Right forelimb (tissue), 1 donor: Measurements from ENCODE around the gene FOXO6.

Experiments
- DNase-seq: peaks from one replicate; pipeline ENCODE4 v3.0.0-alpha.2; 2018

Gene FOXO6

DNA sequence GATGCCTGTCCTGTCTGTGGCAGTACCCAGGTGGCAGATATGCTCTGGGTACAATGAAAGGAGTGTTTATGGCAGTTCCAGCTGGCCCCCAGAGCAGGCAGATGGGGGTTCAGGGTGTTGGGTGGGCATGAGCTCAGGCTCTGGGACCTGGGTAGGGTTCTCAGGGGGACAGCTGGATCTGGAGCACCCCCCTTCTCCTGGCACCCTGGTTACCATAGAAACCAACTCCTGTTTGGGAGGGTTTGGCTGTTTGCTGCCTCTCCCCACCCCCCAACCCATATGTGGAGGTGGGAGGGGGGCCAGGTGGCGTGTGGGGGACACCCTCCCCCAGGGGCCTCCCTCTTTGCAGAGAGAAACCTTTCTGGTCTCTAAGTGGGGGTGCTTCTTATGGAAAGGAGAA lies 7.1 kb downstream of the FOXO6 start:
- no peak for DNase-seq

DNA sequence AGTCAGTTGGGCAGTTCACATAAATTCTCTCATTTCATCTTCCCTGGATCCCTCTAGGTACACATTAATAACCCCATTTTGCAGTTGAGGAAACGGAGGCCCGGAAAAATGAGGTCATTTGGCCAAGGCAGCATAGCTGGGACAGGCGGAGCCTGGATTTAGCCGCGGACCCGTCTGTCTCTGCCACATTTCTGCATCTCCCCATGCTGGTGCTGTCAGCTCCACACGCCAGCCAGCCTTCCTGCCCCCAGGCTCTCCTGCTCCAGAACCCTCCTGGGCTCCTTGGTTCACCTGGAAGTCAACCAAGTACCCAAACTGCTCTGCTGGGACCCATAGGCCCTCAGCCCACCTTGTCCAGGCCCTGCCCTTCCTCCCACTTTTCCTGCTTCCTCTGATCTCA lies 7.6 kb downstream of the FOXO6 start:
- no peak for DNase-seq

DNA sequence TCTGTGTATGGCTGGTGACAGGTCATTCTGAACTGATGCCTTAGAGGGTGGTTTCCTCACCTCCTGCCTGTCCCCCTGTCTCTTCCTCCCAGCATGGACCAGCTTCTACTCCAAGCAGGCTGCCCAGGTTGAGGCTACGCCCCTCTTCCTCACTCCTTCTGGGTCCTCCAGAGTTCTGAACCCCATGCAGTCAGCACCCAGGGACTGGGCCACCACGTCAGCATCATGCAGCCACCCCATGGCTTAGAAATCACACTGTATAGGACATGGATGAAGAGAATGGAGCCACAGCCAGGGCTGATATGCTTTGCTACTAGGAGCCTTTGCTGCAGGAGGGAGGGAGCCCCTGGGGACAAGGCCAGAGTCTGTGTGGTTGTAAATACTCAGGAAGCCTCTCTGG lies 8.3 kb downstream of the FOXO6 start:
- no peak for DNase-seq

DNA sequence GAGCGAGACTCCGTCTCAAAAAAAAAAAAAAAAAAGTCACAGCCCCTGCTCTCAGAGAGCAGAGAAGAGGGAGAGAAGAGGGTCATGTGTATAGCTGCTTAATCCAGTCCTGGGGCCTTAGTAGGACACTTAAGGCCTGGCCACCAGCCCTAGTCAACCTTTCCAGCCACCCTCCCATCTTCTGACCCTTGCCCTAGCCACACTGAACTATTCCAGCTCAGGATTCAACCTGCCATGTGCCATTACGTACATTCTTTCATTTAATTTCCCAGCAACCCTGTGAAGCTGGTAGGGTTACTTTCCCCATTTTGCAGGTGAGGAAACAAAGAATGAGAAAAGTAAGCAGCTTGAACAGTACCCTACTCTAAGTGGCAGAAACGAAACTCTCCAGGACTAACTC lies 9.0 kb downstream of the FOXO6 start:
- no peak for DNase-seq

DNA sequence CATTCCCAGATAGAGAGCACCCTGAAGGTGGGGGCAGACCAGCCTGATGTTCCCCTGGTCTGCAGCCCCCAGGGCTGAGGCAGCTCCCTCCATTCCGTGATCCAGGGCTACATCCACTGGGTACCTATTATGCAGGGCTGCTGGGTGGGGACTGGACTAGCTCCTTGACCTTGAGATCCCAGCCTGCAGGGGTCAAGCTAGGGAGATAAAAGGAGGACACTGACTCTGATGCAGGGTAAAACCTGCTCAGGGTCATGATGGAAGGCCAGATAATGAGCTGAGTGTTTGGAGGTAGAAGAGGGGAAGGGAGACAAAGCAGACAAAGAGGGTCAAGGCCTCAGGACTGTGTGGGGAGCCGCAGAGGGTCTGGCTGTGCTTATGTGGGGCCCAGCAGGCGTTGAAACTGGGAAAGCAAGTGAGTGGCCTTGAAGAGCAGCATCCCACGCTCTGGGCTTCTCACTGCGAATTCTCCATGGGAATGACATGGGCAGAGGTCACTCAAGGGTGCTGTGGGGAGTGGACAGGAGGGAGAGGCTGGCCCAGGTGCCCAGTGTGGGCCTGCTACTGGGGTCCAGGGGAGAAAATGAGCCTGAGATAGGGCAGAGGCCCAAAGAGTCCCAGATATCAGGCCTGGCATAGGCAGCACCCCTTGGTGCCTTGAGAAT lies 9.7 kb downstream of the FOXO6 start:
- no peak for DNase-seq

DNA sequence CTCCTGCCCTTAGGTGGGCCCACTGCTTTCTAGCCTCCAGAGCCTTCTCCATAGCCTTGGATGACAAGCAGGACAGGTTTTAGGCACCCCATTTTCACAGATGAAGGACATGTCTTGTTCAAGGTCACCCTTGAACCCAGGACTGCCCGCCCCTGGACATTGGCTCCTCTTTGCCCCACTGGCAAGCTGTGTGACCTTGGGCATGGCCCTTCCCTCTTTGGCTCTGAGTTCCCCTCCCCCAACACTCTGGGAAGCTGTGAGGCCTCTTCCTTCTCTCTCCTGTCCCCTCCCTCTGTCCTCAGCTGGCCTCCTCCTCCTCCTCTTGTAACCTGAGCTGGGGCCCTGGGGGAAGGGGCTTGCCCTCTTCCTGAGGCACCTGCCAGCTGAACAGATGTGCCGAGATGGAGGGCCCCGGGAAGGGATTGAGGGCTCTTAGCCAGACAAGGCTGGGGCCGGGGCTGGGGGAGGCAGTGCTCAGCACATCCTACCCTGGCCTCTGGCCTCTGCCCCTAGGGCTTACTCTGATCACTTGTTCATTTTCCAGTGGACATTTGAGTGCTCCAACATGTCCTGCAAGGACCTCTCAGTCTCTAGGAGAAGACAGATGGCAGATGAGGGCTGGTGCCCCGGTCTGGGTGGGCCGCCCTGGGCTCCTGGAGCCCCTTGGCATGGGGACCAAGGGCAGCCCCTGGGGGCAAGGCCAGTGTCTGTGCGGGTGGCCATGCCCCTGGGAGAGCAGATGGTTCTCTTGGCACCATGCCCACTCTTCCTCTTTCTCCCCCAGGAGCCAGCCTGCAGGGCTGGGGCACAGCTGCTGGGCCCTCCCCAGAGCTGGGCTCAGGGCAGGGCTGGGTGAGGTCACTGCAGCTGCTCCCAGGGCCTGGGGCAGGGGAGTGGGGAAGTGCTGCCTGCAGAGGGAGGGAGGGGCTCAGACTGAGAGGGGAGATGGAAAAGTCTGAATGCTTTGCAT lies 10.7 kb downstream of the FOXO6 start:
- peak; percentile 84 for DNase-seq

DNA sequence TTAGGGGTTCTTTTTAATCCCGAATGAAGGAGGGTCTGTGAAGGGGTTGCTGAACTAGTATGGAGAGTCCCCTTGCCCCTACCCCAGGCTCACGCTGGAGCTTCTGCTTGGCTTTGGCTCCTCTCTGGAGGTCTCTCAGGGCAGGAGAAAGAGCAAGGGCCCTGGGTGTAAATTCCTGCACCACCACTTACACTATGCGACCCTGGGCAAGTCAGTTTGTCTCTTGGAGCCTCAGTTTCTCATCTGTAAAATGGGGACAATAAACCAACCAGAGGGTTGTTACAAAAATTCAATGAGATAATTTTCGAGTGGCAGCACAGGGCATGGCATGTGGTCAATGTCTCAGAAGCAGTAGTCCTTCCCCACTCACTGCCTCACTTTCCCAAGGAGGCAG lies 11.4 kb downstream of the FOXO6 start:
- DNase-seq, result no peak

DNA sequence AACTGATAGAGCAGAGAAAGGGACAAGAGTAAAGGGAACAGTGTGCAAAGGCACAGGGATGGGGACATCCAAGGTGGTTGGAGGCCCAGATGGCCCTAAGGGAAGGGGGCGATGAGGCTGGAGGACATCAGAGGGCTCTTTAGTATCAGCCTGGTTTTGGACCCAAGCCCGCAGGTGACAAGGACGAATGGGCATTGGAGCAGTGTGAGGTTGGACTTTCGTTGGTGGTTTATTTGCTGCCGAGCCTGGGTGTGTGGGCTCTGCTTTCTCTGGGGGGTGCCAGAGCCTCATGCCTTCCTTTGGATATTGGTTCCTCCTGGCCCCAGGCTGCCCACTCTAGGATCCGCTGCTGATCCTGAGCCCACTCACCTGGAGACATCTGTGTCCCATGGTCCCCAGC lies 12.1 kb downstream of the FOXO6 start:
- DNase-seq, result no peak

DNA sequence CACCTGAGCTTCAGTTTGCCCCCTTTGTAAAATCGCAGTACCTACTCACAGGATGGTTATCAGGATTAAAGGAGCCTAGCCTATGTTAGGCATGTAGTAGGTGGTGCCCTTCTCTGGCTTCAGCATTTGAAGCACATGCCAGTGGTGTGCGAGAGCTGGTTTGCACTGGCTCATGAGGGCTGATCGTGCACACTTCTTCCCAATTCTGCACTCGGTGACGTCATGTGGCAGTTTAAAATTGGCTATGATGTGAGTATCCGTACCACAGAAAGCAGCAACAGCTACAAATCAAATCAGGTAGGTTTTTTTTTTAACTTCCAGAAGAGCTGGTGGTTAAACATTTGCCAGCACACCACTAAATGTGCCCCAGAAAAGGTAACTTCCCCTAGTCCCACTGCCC lies 13.5 kb downstream of the FOXO6 start:
- no peak for DNase-seq

DNA sequence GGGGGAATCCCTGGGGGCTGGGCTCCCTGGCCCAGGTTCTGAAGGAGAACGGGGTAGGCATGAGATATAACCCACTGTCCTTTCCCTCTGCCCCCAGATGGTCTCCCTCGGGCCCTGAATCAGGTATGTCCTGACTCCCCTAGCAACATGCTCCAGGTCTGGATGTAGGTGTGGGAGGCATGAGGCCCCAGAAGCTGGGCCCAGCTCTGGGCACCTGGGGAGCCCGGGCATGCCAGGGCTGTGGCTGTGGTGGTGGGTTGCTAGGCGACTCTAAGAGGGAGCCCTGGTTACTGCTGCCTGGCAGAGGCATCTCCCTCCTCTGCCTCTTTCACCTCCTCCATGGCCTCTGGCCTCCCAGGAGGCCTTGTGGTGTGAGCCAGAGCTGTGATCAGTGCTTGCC lies 16.2 kb downstream of the FOXO6 start:
- DNase-seq, result no peak

DNA sequence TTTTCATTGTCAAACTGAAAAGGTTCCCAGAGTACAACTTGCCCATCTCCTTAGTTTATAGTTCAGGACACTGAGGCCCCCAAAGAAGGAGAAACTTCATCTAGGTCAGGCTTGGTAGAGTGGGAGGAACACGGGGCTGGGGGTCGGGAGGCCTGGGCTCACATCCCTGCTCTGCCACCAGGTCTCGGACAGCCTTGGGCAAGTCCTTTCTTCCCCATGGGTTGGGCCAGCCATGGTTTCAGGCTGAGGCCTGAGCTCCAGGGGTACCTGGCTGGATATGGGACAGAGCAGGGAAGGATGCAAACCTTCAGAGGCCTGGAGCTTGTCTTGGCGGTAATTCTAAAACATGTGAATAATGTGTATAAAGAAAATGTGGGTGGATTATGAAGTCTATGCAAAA lies 17.0 kb downstream of the FOXO6 start:
- no peak for DNase-seq

DNA sequence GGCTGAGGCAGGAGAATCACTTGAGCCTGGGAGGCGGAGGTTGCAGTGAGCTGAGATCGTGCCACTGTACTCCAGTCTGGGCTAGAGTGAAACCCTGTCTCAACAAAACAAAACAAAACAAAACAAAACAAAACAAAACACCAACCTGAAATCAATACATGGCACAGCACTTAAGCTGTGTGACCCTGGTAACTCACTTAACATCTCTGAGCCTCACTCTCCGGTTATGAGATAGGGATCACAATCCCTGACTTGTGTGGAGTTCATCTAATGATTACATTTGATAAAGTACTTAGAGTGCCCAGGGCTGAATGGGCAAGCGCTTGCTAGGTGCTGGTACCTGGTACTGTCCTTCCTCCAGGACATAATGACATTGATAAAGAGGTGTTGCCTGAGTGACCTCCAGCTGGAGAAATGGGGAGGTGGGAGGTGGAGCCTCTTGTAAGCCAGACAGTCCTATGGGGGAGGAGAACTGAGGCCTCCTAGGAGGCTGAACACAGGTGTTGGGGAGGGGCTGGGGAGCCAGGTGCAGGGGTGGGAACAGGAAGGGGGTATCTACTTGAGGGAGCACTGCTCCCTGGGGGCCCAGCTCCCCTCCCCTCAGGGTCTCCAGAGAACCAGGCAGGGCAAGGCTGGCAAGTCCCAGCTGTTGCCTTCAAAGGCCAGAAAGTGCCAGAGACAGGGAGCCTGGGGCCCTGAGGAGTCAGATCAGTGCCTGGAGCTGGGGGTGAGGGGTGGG lies 17.9 kb downstream of the FOXO6 start:
- no peak for DNase-seq

DNA sequence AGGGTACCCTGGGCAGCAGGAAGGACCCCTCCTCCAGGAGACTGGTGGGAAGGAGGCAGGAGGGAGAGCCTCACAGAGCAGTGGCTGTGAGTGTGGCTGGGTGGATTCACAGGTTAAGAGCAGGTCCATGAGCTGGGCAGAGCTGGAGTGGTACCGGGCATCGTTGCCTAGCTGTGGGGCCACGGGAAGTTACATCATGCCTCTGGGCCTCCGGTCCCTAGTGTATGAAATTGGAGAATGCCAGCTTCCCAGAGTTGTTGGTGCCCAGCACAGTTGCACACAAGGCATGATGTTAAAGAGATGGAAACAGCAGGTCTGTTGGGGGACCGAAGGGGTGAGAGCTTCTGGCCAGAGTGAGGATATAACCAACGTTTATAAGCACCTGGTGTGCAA lies 18.5 kb downstream of the FOXO6 start:
- DNase-seq, result no peak

DNA sequence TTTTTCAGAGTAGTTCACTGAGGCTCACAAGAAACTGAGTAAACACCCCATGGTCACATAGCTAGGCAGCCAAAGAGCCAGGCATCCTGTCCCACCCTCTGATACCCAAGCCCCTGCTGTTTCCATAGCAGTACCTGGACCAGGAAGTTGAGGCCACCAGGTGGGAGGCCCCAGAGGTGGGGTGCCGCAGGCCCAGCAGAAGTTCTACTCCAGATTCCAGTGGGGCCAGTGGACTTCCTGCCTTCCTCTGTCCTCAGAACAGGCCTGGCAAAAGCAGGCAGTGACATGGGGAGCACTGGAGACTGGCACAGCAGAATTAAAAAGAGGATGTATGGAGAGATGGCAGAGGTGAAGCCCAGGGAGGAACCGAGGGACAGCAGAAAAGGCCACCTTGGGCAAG lies 19.0 kb downstream of the FOXO6 start:
- DNase-seq, result no peak

DNA sequence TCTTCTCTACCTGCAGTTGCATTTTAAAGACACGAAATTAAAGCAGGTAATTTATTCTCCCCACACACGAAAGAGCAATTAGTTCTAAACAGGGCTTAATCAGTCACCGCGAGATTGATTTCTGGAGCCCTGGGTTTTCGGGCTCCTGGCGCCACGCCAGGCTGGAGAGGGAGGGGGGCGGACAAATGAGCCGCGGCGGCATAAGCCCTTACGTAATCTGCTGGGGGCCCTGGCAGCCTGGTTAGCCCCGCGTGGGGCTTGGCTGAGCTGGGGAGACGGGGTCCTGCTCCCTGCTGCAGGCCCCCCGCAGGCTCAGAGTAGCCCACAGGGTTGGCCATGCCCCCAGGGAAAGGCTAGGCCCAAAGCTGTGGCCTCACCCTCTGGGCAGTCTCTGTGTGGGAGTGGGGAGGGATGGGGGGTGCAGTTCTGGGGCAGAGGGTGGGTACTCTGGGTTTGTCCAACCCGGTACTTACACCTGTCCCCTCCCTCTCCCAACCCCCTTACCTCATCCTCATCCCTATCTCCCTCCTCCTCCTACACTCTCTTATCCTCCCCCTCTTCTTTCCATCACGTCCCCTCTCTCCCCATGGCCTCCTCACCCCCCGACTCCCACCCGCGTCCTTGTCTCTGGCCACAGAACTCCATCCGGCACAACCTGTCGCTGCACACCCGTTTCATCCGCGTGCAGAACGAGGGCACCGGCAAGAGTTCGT lies 19.9 kb downstream of the FOXO6 start:
- peak; percentile 66 for DNase-seq

DNA sequence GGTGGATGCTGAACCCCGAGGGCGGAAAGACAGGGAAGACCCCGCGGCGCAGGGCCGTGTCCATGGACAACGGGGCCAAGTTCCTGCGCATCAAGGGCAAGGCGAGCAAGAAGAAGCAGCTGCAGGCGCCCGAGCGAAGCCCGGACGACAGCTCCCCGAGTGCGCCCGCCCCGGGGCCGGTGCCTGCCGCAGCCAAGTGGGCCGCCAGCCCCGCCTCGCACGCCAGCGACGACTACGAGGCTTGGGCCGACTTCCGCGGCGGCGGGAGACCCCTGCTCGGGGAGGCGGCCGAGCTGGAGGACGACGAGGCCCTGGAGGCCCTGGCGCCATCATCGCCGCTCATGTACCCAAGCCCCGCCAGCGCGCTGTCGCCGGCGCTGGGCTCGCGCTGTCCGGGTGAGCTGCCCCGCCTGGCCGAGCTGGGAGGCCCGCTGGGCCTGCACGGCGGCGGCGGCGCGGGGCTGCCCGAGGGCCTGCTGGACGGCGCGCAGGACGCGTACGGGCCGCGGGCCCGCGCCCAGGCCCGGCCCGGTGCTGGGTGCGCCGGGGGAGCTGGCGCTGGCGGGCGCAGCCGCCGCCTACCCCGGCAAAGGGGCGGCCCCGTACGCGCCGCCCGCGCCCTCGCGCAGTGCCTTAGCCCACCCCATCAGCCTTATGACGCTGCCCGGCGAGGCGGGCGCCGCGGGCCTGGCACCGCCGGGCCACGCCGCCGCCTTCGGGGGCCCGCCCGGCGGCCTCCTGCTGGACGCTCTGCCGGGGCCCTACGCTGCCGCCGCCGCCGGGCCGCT lies 20.7 kb downstream of the FOXO6 start:
- peak; percentile 67 for DNase-seq

DNA sequence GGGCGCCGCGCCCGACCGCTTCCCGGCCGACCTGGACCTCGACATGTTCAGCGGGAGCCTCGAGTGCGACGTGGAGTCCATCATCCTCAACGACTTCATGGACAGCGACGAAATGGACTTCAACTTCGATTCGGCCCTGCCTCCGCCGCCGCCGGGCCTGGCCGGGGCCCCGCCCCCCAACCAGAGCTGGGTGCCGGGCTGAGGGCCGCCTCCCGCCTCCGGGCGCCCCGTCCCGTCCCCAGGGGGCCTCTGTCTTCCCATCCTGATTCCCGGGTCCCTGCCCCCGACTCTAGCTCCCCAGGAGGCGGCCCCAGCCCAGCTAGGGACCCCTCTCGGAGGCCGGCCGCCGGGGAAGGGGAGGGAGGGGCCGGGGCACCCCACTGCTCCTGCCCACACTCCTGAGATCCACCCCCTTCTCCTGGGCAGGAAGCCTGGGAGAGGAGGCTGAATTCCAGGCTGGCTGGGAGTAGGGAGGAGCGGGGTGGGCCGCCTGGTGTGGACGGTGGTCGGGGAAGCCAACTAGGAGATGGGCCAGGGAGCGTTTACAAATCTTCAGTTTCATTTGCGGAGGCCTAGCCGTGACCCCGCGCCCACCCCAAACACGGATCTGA lies 21.4 kb downstream of the FOXO6 start:
- DNase-seq, result peak; percentile 86

DNA sequence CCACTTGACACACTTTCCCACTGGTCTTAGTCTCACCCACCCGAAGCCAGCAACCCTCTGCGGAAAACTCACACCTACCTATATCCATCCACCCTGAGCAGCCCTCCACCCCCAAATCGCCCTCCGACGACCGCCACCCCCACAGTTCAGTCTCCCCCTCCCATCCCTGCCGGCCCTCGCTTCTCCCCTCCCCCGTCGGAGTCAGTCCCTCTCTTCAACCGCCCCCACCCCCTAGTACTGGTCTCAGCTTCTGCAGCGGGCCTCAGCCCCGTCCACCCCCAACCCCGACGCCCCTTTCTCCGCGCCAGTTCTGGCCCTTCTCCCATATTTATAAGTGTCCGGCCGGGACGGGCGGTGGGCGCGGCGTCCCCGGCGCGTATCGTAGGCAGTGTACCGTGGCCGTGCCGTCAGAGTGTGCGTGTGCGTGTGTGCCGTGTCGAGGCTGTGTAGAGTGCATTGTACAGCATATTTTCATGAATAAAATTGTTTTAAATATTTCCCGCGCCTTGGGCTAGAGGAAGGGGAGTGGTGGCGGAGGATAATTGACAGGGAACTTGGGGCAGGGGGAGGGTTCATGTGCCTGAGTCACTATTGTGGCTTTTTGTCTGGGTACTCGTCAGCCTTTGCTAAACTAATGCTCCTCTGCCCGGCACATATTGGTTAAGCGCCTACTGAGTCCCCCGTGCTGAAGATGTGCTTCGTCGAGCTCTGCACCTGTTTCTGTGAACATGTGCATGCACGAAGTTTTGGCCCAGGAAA lies 22.0 kb downstream of the FOXO6 start:
- DNase-seq, result no peak

DNA sequence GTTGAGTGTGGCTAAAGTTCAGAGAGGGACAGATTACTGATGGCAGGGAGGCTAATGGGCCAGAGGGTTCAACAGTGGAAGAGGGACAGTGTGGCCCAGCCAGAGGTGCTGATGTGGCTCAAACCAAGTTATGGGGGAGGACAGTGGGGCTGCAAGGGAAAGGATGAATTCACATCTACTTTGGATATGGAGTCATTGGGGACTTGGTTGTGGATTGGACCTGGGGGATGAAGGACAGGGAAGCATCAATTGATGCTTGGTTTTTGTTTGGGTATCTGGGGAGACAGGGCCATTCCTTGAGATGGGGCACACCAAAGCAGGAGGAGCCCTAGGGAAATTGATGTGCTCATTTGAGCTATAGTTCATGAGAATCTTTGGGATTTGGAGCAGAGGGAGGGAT lies 23.3 kb downstream of the FOXO6 start:
- no peak for DNase-seq

DNA sequence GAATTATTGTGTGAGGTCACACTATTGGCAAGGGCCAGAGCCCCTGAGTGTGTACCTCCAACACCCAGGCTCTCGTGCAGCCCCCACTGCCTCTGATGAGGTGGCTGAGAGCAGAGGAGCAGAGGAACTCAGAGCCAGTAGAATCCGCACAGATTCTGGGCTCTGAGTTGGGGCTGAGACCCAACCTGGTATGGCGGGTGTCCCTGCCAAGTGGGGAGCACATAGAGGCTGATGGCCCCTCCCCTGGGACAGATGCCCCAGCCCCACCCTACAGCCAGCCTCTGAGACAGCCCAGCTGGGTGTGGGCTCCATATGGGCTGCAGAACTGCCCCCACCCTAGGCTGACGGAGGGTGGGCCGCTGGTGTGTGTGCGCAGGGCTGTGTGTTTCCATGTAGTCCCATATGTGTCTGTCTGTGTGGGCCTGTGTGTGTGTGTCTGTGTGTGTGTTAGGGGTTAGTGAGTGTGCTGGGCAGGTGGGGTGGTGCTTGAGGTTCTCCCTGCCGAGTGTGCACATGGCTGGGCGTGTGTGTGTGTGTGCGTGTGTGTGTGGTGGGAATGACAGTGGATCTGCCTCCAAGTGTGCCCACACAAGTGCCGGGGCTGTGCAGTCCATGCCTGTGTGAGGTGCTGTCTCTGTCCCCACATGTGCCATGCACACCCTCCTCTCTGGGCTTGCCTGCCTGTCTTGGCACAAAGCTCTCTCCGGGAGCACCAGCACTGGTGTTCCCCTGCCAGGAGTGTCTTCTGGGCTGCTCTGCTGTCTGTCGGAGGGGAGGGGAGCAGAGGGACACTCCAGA lies 24.4 kb downstream of the FOXO6 start:
- no peak for DNase-seq
